IMR-90 (cell line): ENCODE results near the gene LAMA3. TPM values are rescaled to one million over a fixed set of nuclear protein-coding genes. Genes with fewer than 3 reads are reported as not detected.
A peak's percentile ranks its signal among the peaks of the same experiment; 100 is the strongest.

Experiments
- ATAC-seq: fragments of 200-7000 bp; cut with Tn5 transposase; 2 replicates; pipeline ENCODE4 v1.9.1; 2020; ENCODE audit warnings: low read depth, mild to moderate bottlenecking, moderate library complexity
- BruUV-seq: library from RNA; stranded (reverse); fragments of 400-500 nt; replicated peaks from 2 replicates; lab custom pipeline; 2021; lab: Mats Ljungman, UMichigan
- CTCF ChIA-PET: fragments of 300-600 bp; formaldehyde crosslinking; extraction: SDS; loops from one replicate; lab custom pipeline; 2021; ENCODE audit warnings: antibody characterized with exemption; lab: Yijun Ruan, JAX
- POLR2A ChIA-PET: fragments of 300-600 bp; sonication (Branson Sonifier 250); formaldehyde crosslinking; loops from one replicate; lab custom pipeline; 2022; ENCODE audit warnings: antibody characterized with exemption; ENCODE audit not compliant: unreplicated experiment; lab: Charles Lee
- DNase-seq: peaks from one replicate; pipeline ENCODE4 v3.0.0; 2013
- H2AFZ ChIP-seq: replicated peaks from 2 replicates; pipeline ENCODE3; 2013; ENCODE audit warnings: low read length, mild to moderate bottlenecking; ENCODE audit not compliant: poor library complexity
- H2AK5ac ChIP-seq: 2 replicates; pipeline ENCODE4 v1.6.1; 2013; ENCODE audit warnings: low read depth, low read length, inconsistent platforms
- H2AK9ac ChIP-seq: replicated peaks from 2 replicates; pipeline ENCODE3; 2013; ENCODE audit warnings: mild to moderate bottlenecking, low read depth, low read length, moderate library complexity; ENCODE audit not compliant: poor library complexity
- H2BK120ac ChIP-seq: 2 replicates; pipeline ENCODE4 v1.6.1; 2013; ENCODE audit warnings: low read depth, low read length, inconsistent platforms
- H2BK15ac ChIP-seq: 3 replicates; pipeline ENCODE4 v1.6.1; 2013; ENCODE audit warnings: low read depth, low read length, inconsistent platforms
- H2BK20ac ChIP-seq: 2 replicates; pipeline ENCODE4 v1.6.1; 2013; ENCODE audit warnings: low read depth, mild to moderate bottlenecking, inconsistent platforms, low read length, moderate library complexity
- H2BK5ac ChIP-seq: 2 replicates; pipeline ENCODE4 v1.6.1; 2013; ENCODE audit warnings: mild to moderate bottlenecking, low read depth, low read length, inconsistent platforms; ENCODE audit not compliant: poor library complexity, severe bottlenecking
- H3K14ac ChIP-seq: replicated peaks from 2 replicates; pipeline ENCODE4 v1.6.1; 2013; ENCODE audit warnings: low read depth, low read length, inconsistent platforms
- H3K18ac ChIP-seq: 2 replicates; pipeline ENCODE4 v1.6.1; 2013; ENCODE audit warnings: low read depth, low read length, control low read depth
- H3K23ac ChIP-seq: 2 replicates; pipeline ENCODE4 v1.6.1; 2013; ENCODE audit warnings: low read depth, low read length, inconsistent platforms
- H3K27ac ChIP-seq: 2 replicates; pipeline ENCODE4 v1.5.1; 2013; ENCODE audit warnings: mild to moderate bottlenecking, control low read depth, low read length; ENCODE audit not compliant: insufficient read depth
- H3K27me3 ChIP-seq: 2 replicates; pipeline ENCODE4 v1.6.1; 2013; ENCODE audit warnings: low read length; ENCODE audit not compliant: control insufficient read depth, insufficient read depth
- H3K36me3 ChIP-seq: 2 replicates; pipeline ENCODE4 v1.6.1; 2013; ENCODE audit warnings: low read length, mixed read lengths; ENCODE audit not compliant: control insufficient read depth, insufficient read depth
- H3K4ac ChIP-seq: 2 replicates; pipeline ENCODE4 v1.6.1; 2013; ENCODE audit warnings: low read depth, low read length, inconsistent platforms
- H3K4me1 ChIP-seq: 2 replicates; pipeline ENCODE4 v1.6.1; 2013; ENCODE audit warnings: low read length, mixed read lengths; ENCODE audit not compliant: control insufficient read depth, insufficient read depth
- H3K4me2 ChIP-seq: 2 replicates; pipeline ENCODE4 v1.6.1; 2013; ENCODE audit warnings: low read depth, mild to moderate bottlenecking, control low read depth, low read length, moderate library complexity
- H3K4me3 ChIP-seq: 2 replicates; pipeline ENCODE4 v1.5.1; 2013; ENCODE audit warnings: low read depth, mild to moderate bottlenecking, control low read depth, low read length, moderate library complexity; ENCODE audit not compliant: insufficient read depth
- H3K56ac ChIP-seq: 2 replicates; pipeline ENCODE4 v1.6.1; 2013; ENCODE audit warnings: low read length, inconsistent platforms; ENCODE audit not compliant: insufficient read depth; ENCODE audit errors: extremely low read depth
- H3K79me1 ChIP-seq, 2 experiments: 2 replicates each; pipeline ENCODE4 v1.6.1; 2013; ENCODE audit warnings: low read length in 2 of 2, inconsistent platforms in 1 of 2, low read depth in 1 of 2
- H3K9ac ChIP-seq: 2 replicates; pipeline ENCODE4 v1.6.1; 2013; ENCODE audit warnings: low read depth, low read length, control low read depth
- H3K9me1 ChIP-seq: 2 replicates; pipeline ENCODE4 v1.6.1; 2013; ENCODE audit warnings: low read length, inconsistent platforms; ENCODE audit not compliant: insufficient read depth
- H3K9me3 ChIP-seq: 2 replicates; pipeline ENCODE4 v1.6.1; 2013; ENCODE audit warnings: low read length; ENCODE audit not compliant: control insufficient read depth, insufficient read depth
- H4K20me1 ChIP-seq: 2 replicates; pipeline ENCODE4 v1.6.1; 2013; ENCODE audit warnings: low read length, inconsistent platforms; ENCODE audit not compliant: insufficient read depth
- H4K5ac ChIP-seq: 2 replicates; pipeline ENCODE4 v1.6.1; 2013; ENCODE audit warnings: mild to moderate bottlenecking, low read depth, low read length, control low read depth
- H4K8ac ChIP-seq, 2 experiments: 2 replicates each; pipeline ENCODE4 v1.6.1; 2013; ENCODE audit warnings: low read depth in 2 of 2, low read length in 2 of 2, control low read depth in 1 of 2, inconsistent platforms in 1 of 2
- H4K91ac ChIP-seq: 2 replicates; pipeline ENCODE4 v1.6.1; 2013; ENCODE audit warnings: low read depth, low read length, inconsistent platforms; ENCODE audit not compliant: insufficient read depth
- RAD21 ChIP-seq: IDR thresholded peaks from 2 replicates; pipeline ENCODE4 v1.6.1; 2012; ENCODE audit warnings: low read length, improper control_type of control experiment
- WGBS, 2 experiments: methylation state at CpG; one replicate each; pipeline versions ENCODE4 v1.1.5 to v1.1.7; 2013; ENCODE audit warnings: missing lambda C conversion rate in 2 of 2; ENCODE audit not compliant: insufficient read length in 1 of 2; ENCODE audit errors: extremely low coverage in 2 of 2; 5-methylcytosine and 5-hydroxymethylcytosine counted together
- dilution Hi-C: fragments of 300-500 bp; cut with HindIII; formaldehyde crosslinking; loops from one replicate; pipeline ENCODE4 v1.14.3; 2018; ENCODE audit warnings: low sequenced_read_pairs; ENCODE audit not compliant: unreplicated experiment
- in situ Hi-C: fragments of 300-500 bp; cut with MboI; formaldehyde crosslinking; loops from 3 replicates; pipeline ENCODE4 v1.14.3; 2019; ENCODE audit warnings: low sequenced_read_pairs, inconsistent platforms, mixed read lengths
- intact Hi-C: fragments of 100-400 bp; cut with micrococcal nuclease; formaldehyde crosslinking; loops from 2 replicates; pipeline ENCODE4 v1.10.0; 2022
- polyA plus RNA-seq, 3 experiments: library from polyadenylated mRNA; depleted of rRNA; stranded (reverse); fragments of >200 nt; gene quantifications; 2 replicates each; pipeline ENCODE4 v1.2.3, GENCODE V29; 2012; ENCODE audit warnings: low replicate concordance in 1 of 3
- total RNA-seq: library from RNA; depleted of rRNA; stranded (reverse); fragments of >200 nt; gene quantifications from 2 replicates; pipeline ENCODE4 v1.2.3, GENCODE V29; 2012

The LAMA3 gene
- total and polyA plus RNA-seq, 2 of the 4 experiments (the other 2 are of a cell fraction) = 0.18 to 0.19 TPM

DNA sequence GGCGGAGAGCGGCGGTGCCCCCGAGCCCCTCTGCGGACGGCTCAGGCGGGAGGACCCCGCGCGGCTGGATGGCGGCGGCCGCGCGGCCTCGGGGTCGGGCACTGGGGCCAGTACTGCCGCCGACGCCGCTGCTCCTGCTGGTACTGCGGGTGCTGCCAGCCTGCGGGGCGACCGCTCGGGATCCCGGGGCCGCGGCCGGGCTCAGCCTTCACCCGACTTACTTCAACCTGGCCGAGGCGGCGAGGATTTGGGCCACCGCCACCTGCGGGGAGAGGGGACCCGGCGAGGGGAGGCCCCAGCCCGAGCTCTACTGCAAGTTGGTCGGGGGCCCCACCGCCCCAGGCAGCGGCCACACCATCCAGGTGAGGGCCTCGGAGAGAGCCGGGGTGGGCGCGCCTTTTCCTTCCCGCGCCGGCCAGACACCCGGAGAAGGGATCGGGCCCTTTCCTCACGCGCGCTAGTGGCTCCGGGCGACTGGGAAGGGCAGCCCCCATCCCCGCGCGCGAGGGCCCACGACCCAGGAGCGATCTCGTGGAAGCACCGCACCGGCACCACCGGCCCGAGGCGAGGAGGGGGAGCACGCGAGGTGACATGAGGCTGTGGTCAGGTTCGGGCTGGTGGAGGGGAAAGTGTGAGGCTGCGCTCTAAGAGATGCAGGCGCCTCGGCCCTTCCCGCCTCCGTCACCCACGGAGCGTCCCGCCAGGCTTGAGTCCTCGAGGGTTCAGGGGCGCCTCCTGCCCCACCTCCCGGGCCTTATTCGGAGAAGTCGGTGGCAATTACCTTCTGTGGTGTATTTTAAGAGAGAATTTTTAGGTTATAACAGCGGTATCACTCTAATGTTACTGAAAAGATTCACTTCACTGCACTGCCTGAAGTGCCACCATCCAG is 607 bp downstream of the LAMA3 start:
- dilution Hi-C loops = no loop called here
- Histone ChIP-seq H4K91ac (no peak overlapping the region), H3K4me1 (peaks cover 6% of the 10 kb centered on the region), H2AK9ac (no peak overlapping the region), H2BK20ac (no peak overlapping the region), H3K9me1 (peaks cover 4% of the 10 kb centered on the region), H4K5ac (no peak overlapping the region), H2AK5ac (no peak overlapping the region; the same call in 1 of the 2 replicates), H3K18ac (no peak overlapping the region), H3K4me2 (peak overlapping the region; percentile 92), H3K23ac (no peak overlapping the region), H3K36me3 (no peaks in the 10 kb centered on the region), H3K4me3 (peak overlapping the region; percentile 40), H3K56ac (no peak overlapping the region), H3K27ac (no peak overlapping the region; the same call in 1 of the 2 replicates), H3K27me3 (peaks cover 38% of the 10 kb centered on the region), H3K4ac (no peak overlapping the region), H3K9ac (no peak overlapping the region), H2BK5ac (no peak overlapping the region), H2BK120ac (no peak overlapping the region), H3K9me3 (peaks cover 3% of the 10 kb centered on the region), H2BK15ac (no peak overlapping the region), H3K14ac (no peak overlapping the region), H2AFZ (peak overlapping the region; percentile 46), H4K20me1 (0 out of 2 replicates have a peak, but pooled peaks cover 4% of the 10 kb centered on the region), H3K79me1 (no peaks in the 10 kb centered on the region), H4K8ac (no peak overlapping the region)
- in situ Hi-C loops = no loop called here
- 2% methylated on average over 31 of the region's 85 CpGs; no CpG with 5 or more reads in 1 of the 2 experiments for WGBS, 2 experiments
- CTCF ChIA-PET = interaction anchor here (0.6 kb wide), 1 partner anchor 55 kb away, joined by 4 read pairs; no protein-coding TSS in a partner anchor
- ATAC-seq (peak; percentile 16), DNase-seq (no peak)
- TF ChIP-seq RAD21 = no peak
- BruUV-seq = no TSS peak
- intact Hi-C loops = no loop called here
- POLR2A ChIA-PET = no interaction called here
